GM12878 (cell line): ENCODE results near the gene VSTM2B. TPM values are rescaled to one million over a fixed set of nuclear protein-coding genes. Genes with fewer than 3 reads are reported as not detected.

ENCODE experiments used
- ATAC-seq: fragments of 200-7000 bp; cut with Tn5 transposase; 3 replicates; pipeline ENCODE4 v1.9.1; 2020; ENCODE audit warnings: mild to moderate bottlenecking, moderate library complexity
- BruUV-seq: library from RNA; stranded (reverse); fragments of 400-500 nt; replicated peaks from 2 replicates; lab custom pipeline; 2021; lab: Mats Ljungman, UMichigan
- CTCF ChIA-PET: fragments of 300-600 bp; sonication (Branson Sonifier 250); formaldehyde crosslinking; extraction: SDS; loops from one replicate; lab custom pipeline; 2021; ENCODE audit warnings: inconsistent platforms; lab: Yijun Ruan, JAX
- POLR2A ChIA-PET: fragments of 350-600 bp; formaldehyde crosslinking; extraction: SDS; loops from one replicate; lab custom pipeline; 2021; ENCODE audit warnings: inconsistent platforms; lab: Charles Lee
- RAD21 ChIA-PET: fragments of 300-600 bp; sonication (Branson Sonifier 250); formaldehyde crosslinking; loops from one replicate; lab custom pipeline; 2023; ENCODE audit warnings: antibody characterized with exemption; ENCODE audit not compliant: unreplicated experiment; lab: Charles Lee
- SMC1A ChIA-PET: fragments of 300-600 bp; sonication (Branson Sonifier 250); formaldehyde crosslinking; loops from one replicate; lab custom pipeline; 2023; ENCODE audit not compliant: unreplicated experiment, uncharacterized antibody; lab: Charles Lee
- DNase-seq: peaks from one replicate; pipeline ENCODE4 v3.0.0-alpha.2; 2011; ENCODE audit warnings: low read depth, low spot score
- FAIRE-seq: peaks from 3 replicates; lab custom pipeline; 2011; peaks lifted over from hg19 to GRCh38; lab: Jason Lieb, UNC
- H2AFZ ChIP-seq: 2 replicates; pipeline ENCODE4 v1.6.0; 2011; ENCODE audit warnings: low read depth, low read length, control low read depth; ENCODE audit not compliant: control insufficient read depth
- H3K27ac ChIP-seq: 2 replicates; pipeline ENCODE4 v1.5.1; 2011; ENCODE audit warnings: control low read depth; ENCODE audit not compliant: control insufficient read depth, insufficient read depth
- H3K27me3 ChIP-seq, 2 experiments: replicated peaks in 1 of 2; 2 replicates each; pipeline versions ENCODE4 v1.6.0 to v1.6.1; 2011; ENCODE audit warnings: low read length in 1 of 2; ENCODE audit not compliant: control insufficient read depth in 2 of 2, insufficient read depth in 2 of 2
- H3K36me3 ChIP-seq, 2 experiments: 2 replicates each; pipeline ENCODE4 v1.5.1; 2011; ENCODE audit warnings: low read length in 1 of 2; ENCODE audit not compliant: control insufficient read depth in 2 of 2, insufficient read depth in 2 of 2
- H3K4me1 ChIP-seq: 2 replicates; pipeline ENCODE4 v1.6.1; 2011; ENCODE audit warnings: mild to moderate bottlenecking, low read length, moderate library complexity, mixed read lengths; ENCODE audit not compliant: control insufficient read depth, insufficient read depth
- H3K4me2 ChIP-seq: 2 replicates; pipeline ENCODE4 v1.6.0; 2011; ENCODE audit warnings: control low read depth; ENCODE audit not compliant: control insufficient read depth, insufficient read depth
- H3K4me3 ChIP-seq: fragments of 200-600 bp; sonication (generic); 2 replicates; pipeline ENCODE4 v1.5.1; 2016
- H3K79me2 ChIP-seq: 2 replicates; pipeline ENCODE4 v1.6.0; 2011; ENCODE audit warnings: low read length; ENCODE audit not compliant: control insufficient read depth, insufficient read depth
- H3K9ac ChIP-seq: 2 replicates; pipeline ENCODE4 v1.8.0; 2011; ENCODE audit warnings: low read length, control low read depth, mixed read lengths; ENCODE audit not compliant: control insufficient read depth, insufficient read depth
- H3K9me3 ChIP-seq: replicated peaks from 3 replicates; pipeline ENCODE4 v1.5.1; 2011; ENCODE audit warnings: mild to moderate bottlenecking, low read length; ENCODE audit not compliant: control insufficient read depth, insufficient read depth
- H4K20me1 ChIP-seq: 2 replicates; pipeline ENCODE4 v1.6.0; 2011; ENCODE audit not compliant: control insufficient read depth, insufficient read depth
- IKZF1 ChIP-seq: fragments of 450-650 bp; conservative IDR thresholded peaks from 2 replicates; pipeline ENCODE4 v1.6.1; 2017; ENCODE audit warnings: antibody characterized with exemption, mild to moderate bottlenecking
- NFXL1 ChIP-seq: fragments of 450-650 bp; IDR thresholded peaks from 2 replicates; pipeline ENCODE4 v1.6.1; 2017; ENCODE audit warnings: antibody characterized with exemption, mild to moderate bottlenecking, borderline replicate concordance
- NR2C2 ChIP-seq: IDR thresholded peaks from 2 replicates; pipeline ENCODE4 v1.6.1; 2011; ENCODE audit warnings: borderline replicate concordance, low read depth; ENCODE audit not compliant: control insufficient read depth, insufficient read length
- RB1 ChIP-seq: fragments of 450-650 bp; formaldehyde crosslinking; IDR thresholded peaks from 2 replicates; pipeline ENCODE4 v1.6.1; 2017; ENCODE audit warnings: mild to moderate bottlenecking, borderline replicate concordance
- STAT1 ChIP-seq: fragments of 450-650 bp; conservative IDR thresholded peaks from 2 replicates; pipeline ENCODE4 v1.6.1; 2014; ENCODE audit warnings: antibody characterized with exemption, mild to moderate bottlenecking
- SUPT20H ChIP-seq: IDR thresholded peaks from 2 replicates; pipeline ENCODE4 v1.6.1; 2011; ENCODE audit warnings: low read depth, mild to moderate bottlenecking, low read length, moderate library complexity, borderline replicate concordance; ENCODE audit not compliant: control insufficient read depth
- SUZ12 ChIP-seq: fragments of 200-600 bp; sonication (generic); IDR thresholded peaks from one replicate; pipeline ENCODE4 v1.6.1; 2018; ENCODE audit warnings: antibody characterized with exemption, mild to moderate bottlenecking; ENCODE audit not compliant: unreplicated experiment
- TBL1XR1 ChIP-seq: IDR thresholded peaks from 2 replicates; pipeline ENCODE4 v1.6.1; 2012; ENCODE audit warnings: low read depth, low read length, improper control_type of control experiment
- TCF7 ChIP-seq: IDR thresholded peaks from 2 replicates; pipeline ENCODE4 v1.6.1; 2014; ENCODE audit warnings: antibody characterized with exemption, borderline replicate concordance
- WGBS: methylation state at CpG from one replicate; pipeline ENCODE4 v1.1.6; 2016; ENCODE audit warnings: low lambda C conversion rate; ENCODE audit not compliant: insufficient replicate concordance, insufficient coverage; ENCODE audit errors: missing lambda C conversion rate; 5-methylcytosine and 5-hydroxymethylcytosine counted together
- in situ Hi-C: fragments of 300-500 bp; cut with MboI; formaldehyde crosslinking; loops from 9 replicates; pipeline ENCODE4 v1.14.3; 2018; ENCODE audit warnings: mixed read lengths
- intact Hi-C: fragments of 100-400 bp; cut with micrococcal nuclease; formaldehyde crosslinking; loops from one replicate; pipeline ENCODE4 v1.14.2; 2022; ENCODE audit not compliant: unreplicated experiment
- polyA plus RNA-seq, 11 experiments: library from polyadenylated mRNA; depleted of rRNA in 4 of 11; unstranded in 6 of 11; stranded (reverse) in 5 of 11; fragments of >200 nt; fragmentation: Nextera tagmentation in 4 of 11; fragmentation: Illumina TruSeq in 1 of 11; extraction: Ambion mirVana in 4 of 11; extraction: Trizol in 1 of 11; gene quantifications; 1 replicate in 1 of 11; 2 replicates in 10 of 11; pipeline versions ENCODE4 v1.2.1 to v1.2.3, GENCODE V29; 2011 to 2016; ENCODE audit warnings: inconsistent platforms in 2 of 11, missing spikeins in 2 of 11, low read depth in 1 of 11
- total RNA-seq, 4 experiments: library from RNA; depleted of rRNA in 3 of 4; stranded (reverse); fragments of >200 nt in 3 of 4; fragmentation: Illumina TruSeq in 1 of 4; extraction: Trizol in 1 of 4; gene quantifications; 2 replicates each; pipeline versions ENCODE4 v1.2.1 to v1.2.3, GENCODE V29; 2013 to 2021
- TF ChIP-seq, protein P1 (sequence below): IDR thresholded peaks from 2 replicates; pipeline ENCODE4 v1.6.1; 2011; ENCODE audit warnings: borderline replicate concordance, low read depth, mild to moderate bottlenecking, moderate library complexity, low read length; ENCODE audit not compliant: insufficient read depth, poor library complexity, severe bottlenecking
- TF ChIP-seq, protein P2 (sequence below): fragments of 450-650 bp; IDR thresholded peaks from 2 replicates; pipeline ENCODE4 v1.6.1; 2016; ENCODE audit warnings: mild to moderate bottlenecking
- TF ChIP-seq, protein P3 (sequence below): fragments of 450-650 bp; IDR thresholded peaks from 2 replicates; pipeline ENCODE4 v1.6.1; 2014; ENCODE audit warnings: mild to moderate bottlenecking
- TF ChIP-seq, protein P4 (sequence below): fragments of 150-350 bp; IDR thresholded peaks from 2 replicates; pipeline ENCODE4 v1.6.1; 2014; ENCODE audit warnings: mild to moderate bottlenecking, low read depth, low read length
- TF ChIP-seq, protein P5 (sequence below): fragments of 450-650 bp; IDR thresholded peaks from 2 replicates; pipeline ENCODE4 v1.6.1; 2017; ENCODE audit warnings: low read depth, mild to moderate bottlenecking, moderate library complexity

VSTM2B gene
- total and polyA plus RNA-seq, 10 of the 15 experiments (the other 5 are each of a cell fraction or from before 2014, with no cell fraction given) = not detected

DNA sequence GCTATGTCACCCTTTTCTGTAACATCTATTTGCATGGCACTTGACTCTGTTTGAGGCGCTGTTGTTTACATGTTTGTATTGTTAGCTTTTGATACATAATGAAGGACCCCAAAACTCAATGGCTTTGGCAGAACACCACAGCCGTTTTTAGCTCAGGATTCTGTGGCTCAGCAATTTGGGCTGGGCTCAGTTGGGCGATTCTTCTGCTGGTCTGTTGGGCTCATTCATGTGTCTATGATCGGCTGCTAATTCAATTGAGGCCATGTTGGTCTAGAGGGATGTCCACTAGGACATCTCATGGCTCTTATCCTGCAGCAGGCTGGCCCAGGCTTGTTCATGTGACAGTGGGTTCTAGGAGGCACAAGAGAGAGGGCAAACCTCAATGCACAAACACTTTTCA, 33.9 kb downstream of the VSTM2B start:
- TF ChIP-seq NR2C2 = no peak
- no peak for TF ChIP-seq TCF7
- TF ChIP-seq, protein P1, sequence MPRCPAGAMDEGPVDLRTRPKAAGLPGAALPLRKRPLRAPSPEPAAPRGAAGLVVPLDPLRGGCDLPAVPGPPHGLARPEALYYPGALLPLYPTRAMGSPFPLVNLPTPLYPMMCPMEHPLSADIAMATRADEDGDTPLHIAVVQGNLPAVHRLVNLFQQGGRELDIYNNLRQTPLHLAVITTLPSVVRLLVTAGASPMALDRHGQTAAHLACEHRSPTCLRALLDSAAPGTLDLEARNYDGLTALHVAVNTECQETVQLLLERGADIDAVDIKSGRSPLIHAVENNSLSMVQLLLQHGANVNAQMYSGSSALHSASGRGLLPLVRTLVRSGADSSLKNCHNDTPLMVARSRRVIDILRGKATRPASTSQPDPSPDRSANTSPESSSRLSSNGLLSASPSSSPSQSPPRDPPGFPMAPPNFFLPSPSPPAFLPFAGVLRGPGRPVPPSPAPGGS = no peak
- no peak for TF ChIP-seq IKZF1
- TF ChIP-seq, protein P2, sequence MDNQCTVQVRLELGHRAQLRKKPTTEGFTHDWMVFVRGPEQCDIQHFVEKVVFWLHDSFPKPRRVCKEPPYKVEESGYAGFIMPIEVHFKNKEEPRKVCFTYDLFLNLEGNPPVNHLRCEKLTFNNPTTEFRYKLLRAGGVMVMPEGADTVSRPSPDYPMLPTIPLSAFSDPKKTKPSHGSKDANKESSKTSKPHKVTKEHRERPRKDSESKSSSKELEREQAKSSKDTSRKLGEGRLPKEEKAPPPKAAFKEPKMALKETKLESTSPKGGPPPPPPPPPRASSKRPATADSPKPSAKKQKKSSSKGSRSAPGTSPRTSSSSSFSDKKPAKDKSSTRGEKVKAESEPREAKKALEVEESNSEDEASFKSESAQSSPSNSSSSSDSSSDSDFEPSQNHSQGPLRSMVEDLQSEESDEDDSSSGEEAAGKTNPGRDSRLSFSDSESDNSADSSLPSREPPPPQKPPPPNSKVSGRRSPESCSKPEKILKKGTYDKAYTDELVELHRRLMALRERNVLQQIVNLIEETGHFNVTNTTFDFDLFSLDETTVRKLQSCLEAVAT = no peak
- TF ChIP-seq RB1 = no peak
- TF ChIP-seq, protein P3, sequence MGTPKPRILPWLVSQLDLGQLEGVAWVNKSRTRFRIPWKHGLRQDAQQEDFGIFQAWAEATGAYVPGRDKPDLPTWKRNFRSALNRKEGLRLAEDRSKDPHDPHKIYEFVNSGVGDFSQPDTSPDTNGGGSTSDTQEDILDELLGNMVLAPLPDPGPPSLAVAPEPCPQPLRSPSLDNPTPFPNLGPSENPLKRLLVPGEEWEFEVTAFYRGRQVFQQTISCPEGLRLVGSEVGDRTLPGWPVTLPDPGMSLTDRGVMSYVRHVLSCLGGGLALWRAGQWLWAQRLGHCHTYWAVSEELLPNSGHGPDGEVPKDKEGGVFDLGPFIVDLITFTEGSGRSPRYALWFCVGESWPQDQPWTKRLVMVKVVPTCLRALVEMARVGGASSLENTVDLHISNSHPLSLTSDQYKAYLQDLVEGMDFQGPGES = no peak
- TF ChIP-seq STAT1 = no peak
- no peak for TF ChIP-seq SUPT20H
- TF ChIP-seq, protein P4, sequence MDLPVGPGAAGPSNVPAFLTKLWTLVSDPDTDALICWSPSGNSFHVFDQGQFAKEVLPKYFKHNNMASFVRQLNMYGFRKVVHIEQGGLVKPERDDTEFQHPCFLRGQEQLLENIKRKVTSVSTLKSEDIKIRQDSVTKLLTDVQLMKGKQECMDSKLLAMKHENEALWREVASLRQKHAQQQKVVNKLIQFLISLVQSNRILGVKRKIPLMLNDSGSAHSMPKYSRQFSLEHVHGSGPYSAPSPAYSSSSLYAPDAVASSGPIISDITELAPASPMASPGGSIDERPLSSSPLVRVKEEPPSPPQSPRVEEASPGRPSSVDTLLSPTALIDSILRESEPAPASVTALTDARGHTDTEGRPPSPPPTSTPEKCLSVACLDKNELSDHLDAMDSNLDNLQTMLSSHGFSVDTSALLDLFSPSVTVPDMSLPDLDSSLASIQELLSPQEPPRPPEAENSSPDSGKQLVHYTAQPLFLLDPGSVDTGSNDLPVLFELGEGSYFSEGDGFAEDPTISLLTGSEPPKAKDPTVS = no peak
- no peak for TF ChIP-seq SUZ12
- TF ChIP-seq NFXL1 = no peak
- TF ChIP-seq, protein P5, sequence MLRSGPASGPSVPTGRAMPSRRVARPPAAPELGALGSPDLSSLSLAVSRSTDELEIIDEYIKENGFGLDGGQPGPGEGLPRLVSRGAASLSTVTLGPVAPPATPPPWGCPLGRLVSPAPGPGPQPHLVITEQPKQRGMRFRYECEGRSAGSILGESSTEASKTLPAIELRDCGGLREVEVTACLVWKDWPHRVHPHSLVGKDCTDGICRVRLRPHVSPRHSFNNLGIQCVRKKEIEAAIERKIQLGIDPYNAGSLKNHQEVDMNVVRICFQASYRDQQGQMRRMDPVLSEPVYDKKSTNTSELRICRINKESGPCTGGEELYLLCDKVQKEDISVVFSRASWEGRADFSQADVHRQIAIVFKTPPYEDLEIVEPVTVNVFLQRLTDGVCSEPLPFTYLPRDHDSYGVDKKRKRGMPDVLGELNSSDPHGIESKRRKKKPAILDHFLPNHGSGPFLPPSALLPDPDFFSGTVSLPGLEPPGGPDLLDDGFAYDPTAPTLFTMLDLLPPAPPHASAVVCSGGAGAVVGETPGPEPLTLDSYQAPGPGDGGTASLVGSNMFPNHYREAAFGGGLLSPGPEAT = no peak
- TF ChIP-seq TBL1XR1 = no peak
- TF ChIP-seq, all 136 proteins: peak for 0
- Histone ChIP-seq H2AFZ (no peak overlapping the region), H3K9ac (no peak overlapping the region), H3K4me1 (no peaks in the 10 kb centered on the region), H3K9me3 (no peaks in the 10 kb centered on the region; the same call in 2 of the 3 replicates), H4K20me1 (no peaks in the 10 kb centered on the region), H3K4me3 (no peak overlapping the region), H3K36me3 (no peaks in the 10 kb centered on the region), H3K27me3 (no peaks in the 10 kb centered on the region), H3K27ac (no peak overlapping the region), H3K79me2 (no peaks in the 10 kb centered on the region), H3K4me2 (no peak overlapping the region)
- FAIRE-seq = no peak
- ATAC-seq = no peak
- no TSS peak for BruUV-seq
- DNase-seq = no peak
- ChIA-PET CTCF (no interaction called here), SMC1A (no interaction called here), POLR2A (no interaction called here), RAD21 (no interaction called here)
- WGBS = 54% methylated on average over 4 of the region's 4 CpGs
- in situ Hi-C loops = no loop called here
- intact Hi-C loops = no loop called here
